ENCODE results near the gene AGFG1. TPM values are rescaled to one million over a fixed set of nuclear protein-coding genes. Genes with fewer than 3 reads are reported as not detected.

AGFG1 gene
- total RNA-seq, 1 experiment from 2014 or later = 72.5 TPM

DNA sequence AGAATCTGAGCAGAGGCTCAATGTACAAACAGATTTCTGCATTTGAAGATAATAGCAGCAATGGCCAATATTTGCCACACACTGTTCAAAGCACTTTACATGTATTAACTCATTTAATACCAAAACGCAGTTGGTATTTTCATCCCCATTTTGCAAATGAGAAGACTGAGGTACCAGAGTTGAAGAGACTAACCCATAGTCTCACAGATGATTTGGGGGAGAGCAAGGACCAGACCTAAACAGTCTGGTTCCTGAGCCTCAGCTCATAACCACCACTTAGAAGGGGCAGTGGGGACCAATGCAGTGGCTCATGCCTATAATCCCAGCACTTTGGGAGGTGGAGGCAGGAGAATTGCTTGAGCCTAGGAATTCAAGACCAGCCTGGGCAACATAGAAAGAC is 18.1 kb upstream of the AGFG1 start:
- Histone ChIP-seq H3K4me3 (replicated peaks in 1 of 2; ENCODE audit: low read depth in 1 of 2, low read length in 2 of 2) (no peak overlapping the region), H3K4me1 (ENCODE audit: control insufficient read depth in 1 of 2, insufficient read depth in 2 of 2, low read length in 2 of 2) (no peaks in the 10 kb centered on the region), H3K4me2 (ENCODE audit: low read length) (no peak overlapping the region), H3K9ac (ENCODE audit: low read length) (no peak overlapping the region), H4K20me1 (ENCODE audit: insufficient read depth) (no peaks in the 10 kb centered on the region), H3K79me2 (ENCODE audit: insufficient read depth, low read length) (no peaks in the 10 kb centered on the region), H2AFZ (ENCODE audit: low read depth, low read length, poor library complexity, severe bottlenecking) (no peak overlapping the region), H3K9me3 (ENCODE audit: control insufficient read depth in 1 of 2, insufficient read depth in 1 of 2, low read depth in 1 of 2, low read length in 2 of 2) (no peaks in the 10 kb centered on the region), H3K27me3 (ENCODE audit: insufficient read depth, low read length) (no peaks in the 10 kb centered on the region), H3K27ac (ENCODE audit: low read depth, low read length) (no peak overlapping the region), H3K36me3 (ENCODE audit: control insufficient read depth in 1 of 2, insufficient read depth in 2 of 2, low read length in 2 of 2) (no peaks in the 10 kb centered on the region), H3K9me2 (ENCODE audit: insufficient read depth) (no peaks in the 10 kb centered on the region)
- BruUV-seq (replicated peaks) = no TSS peak
- ChIA-PET CTCF (no interaction called here), POLR2A (no interaction called here), RAD21 (ENCODE audit: low non-redundant PET in 1 of 2, low total read pairs in 2 of 2, uncharacterized antibody in 2 of 2, unreplicated experiment in 2 of 2) (no interaction called here)
- TF ChIP-seq, protein P1, sequence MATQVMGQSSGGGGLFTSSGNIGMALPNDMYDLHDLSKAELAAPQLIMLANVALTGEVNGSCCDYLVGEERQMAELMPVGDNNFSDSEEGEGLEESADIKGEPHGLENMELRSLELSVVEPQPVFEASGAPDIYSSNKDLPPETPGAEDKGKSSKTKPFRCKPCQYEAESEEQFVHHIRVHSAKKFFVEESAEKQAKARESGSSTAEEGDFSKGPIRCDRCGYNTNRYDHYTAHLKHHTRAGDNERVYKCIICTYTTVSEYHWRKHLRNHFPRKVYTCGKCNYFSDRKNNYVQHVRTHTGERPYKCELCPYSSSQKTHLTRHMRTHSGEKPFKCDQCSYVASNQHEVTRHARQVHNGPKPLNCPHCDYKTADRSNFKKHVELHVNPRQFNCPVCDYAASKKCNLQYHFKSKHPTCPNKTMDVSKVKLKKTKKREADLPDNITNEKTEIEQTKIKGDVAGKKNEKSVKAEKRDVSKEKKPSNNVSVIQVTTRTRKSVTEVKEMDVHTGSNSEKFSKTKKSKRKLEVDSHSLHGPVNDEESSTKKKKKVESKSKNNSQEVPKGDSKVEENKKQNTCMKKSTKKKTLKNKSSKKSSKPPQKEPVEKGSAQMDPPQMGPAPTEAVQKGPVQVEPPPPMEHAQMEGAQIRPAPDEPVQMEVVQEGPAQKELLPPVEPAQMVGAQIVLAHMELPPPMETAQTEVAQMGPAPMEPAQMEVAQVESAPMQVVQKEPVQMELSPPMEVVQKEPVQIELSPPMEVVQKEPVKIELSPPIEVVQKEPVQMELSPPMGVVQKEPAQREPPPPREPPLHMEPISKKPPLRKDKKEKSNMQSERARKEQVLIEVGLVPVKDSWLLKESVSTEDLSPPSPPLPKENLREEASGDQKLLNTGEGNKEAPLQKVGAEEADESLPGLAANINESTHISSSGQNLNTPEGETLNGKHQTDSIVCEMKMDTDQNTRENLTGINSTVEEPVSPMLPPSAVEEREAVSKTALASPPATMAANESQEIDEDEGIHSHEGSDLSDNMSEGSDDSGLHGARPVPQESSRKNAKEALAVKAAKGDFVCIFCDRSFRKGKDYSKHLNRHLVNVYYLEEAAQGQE (IDR thresholded peaks at IDR 0.05; ENCODE audit: low read depth) = no peak
- TF ChIP-seq ELF1 (IDR thresholded peaks at IDR 0.05; ENCODE audit: borderline replicate concordance, low read depth) = no peak
- TF ChIP-seq JUND (IDR thresholded peaks at IDR 0.05) = no peak
- no peak for TF ChIP-seq SP1 (IDR thresholded peaks at IDR 0.05; ENCODE audit: low read depth)
- TF ChIP-seq CEBPB (IDR thresholded peaks at IDR 0.05; ENCODE audit: low read depth) = no peak
- no peak for TF ChIP-seq RAD21 (IDR thresholded peaks at IDR 0.05; ENCODE audit: low read depth)
- TF ChIP-seq EZH2 (IDR thresholded peaks at IDR 0.05) = no peak
- no peak for TF ChIP-seq SIN3A (IDR thresholded peaks at IDR 0.05; ENCODE audit: low read depth)
- no peak for TF ChIP-seq ZFX (IDR thresholded peaks at IDR 0.05)
- no peak for TF ChIP-seq EGR1 (IDR thresholded peaks at IDR 0.05; ENCODE audit: low read depth)
- TF ChIP-seq, protein P2, sequence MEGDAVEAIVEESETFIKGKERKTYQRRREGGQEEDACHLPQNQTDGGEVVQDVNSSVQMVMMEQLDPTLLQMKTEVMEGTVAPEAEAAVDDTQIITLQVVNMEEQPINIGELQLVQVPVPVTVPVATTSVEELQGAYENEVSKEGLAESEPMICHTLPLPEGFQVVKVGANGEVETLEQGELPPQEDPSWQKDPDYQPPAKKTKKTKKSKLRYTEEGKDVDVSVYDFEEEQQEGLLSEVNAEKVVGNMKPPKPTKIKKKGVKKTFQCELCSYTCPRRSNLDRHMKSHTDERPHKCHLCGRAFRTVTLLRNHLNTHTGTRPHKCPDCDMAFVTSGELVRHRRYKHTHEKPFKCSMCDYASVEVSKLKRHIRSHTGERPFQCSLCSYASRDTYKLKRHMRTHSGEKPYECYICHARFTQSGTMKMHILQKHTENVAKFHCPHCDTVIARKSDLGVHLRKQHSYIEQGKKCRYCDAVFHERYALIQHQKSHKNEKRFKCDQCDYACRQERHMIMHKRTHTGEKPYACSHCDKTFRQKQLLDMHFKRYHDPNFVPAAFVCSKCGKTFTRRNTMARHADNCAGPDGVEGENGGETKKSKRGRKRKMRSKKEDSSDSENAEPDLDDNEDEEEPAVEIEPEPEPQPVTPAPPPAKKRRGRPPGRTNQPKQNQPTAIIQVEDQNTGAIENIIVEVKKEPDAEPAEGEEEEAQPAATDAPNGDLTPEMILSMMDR (IDR thresholded peaks at IDR 0.05 in 2 of 3, conservative IDR thresholded peaks at IDR 0.05 in 1 of 3; ENCODE audit: borderline replicate concordance in 1 of 3, insufficient read depth in 1 of 3, low read depth in 2 of 3, low read length in 2 of 3) = no peak
- TF ChIP-seq CBX3 (IDR thresholded peaks at IDR 0.05; ENCODE audit: low read depth) = no peak
- TF ChIP-seq, protein P3, sequence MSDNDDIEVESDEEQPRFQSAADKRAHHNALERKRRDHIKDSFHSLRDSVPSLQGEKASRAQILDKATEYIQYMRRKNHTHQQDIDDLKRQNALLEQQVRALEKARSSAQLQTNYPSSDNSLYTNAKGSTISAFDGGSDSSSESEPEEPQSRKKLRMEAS (IDR thresholded peaks at IDR 0.05) = no peak
- TF ChIP-seq SRF (IDR thresholded peaks at IDR 0.05; ENCODE audit: low read depth) = no peak
- TF ChIP-seq, protein P4, sequence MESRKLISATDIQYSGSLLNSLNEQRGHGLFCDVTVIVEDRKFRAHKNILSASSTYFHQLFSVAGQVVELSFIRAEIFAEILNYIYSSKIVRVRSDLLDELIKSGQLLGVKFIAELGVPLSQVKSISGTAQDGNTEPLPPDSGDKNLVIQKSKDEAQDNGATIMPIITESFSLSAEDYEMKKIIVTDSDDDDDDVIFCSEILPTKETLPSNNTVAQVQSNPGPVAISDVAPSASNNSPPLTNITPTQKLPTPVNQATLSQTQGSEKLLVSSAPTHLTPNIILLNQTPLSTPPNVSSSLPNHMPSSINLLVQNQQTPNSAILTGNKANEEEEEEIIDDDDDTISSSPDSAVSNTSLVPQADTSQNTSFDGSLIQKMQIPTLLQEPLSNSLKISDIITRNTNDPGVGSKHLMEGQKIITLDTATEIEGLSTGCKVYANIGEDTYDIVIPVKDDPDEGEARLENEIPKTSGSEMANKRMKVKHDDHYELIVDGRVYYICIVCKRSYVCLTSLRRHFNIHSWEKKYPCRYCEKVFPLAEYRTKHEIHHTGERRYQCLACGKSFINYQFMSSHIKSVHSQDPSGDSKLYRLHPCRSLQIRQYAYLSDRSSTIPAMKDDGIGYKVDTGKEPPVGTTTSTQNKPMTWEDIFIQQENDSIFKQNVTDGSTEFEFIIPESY (IDR thresholded peaks at IDR 0.05; ENCODE audit: extremely low read depth, insufficient replicate concordance, low read length) = no peak
- TF ChIP-seq, protein P5, sequence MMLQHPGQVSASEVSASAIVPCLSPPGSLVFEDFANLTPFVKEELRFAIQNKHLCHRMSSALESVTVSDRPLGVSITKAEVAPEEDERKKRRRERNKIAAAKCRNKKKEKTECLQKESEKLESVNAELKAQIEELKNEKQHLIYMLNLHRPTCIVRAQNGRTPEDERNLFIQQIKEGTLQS (IDR thresholded peaks at IDR 0.05) = no peak
- intact Hi-C loops (cut with micrococcal nuclease) = no loop called here
- no peak for DNase-seq (ENCODE audit: low read depth, low spot score)
- no peak for ATAC-seq

Data from HCT116 (cell line).